OCI-LY3 (cell line): ENCODE results near the gene EWSR1.

Experiments
- CTCF ChIP-seq: fragments of 200-600, 300-600 bp; sonication (generic); IDR thresholded peaks from 2 replicates; pipeline ENCODE4 v1.5.1; 2014; ENCODE audit warnings: antibody characterized with exemption, low read length, low read depth
- EZH2phosphoT487 ChIP-seq: fragments of 200-600 bp; shearing (Covaris generic); IDR thresholded peaks from 2 replicates; pipeline ENCODE4 v1.6.1; 2018; ENCODE audit warnings: antibody characterized with exemption, mixed run types, low read depth

- TF ChIP-seq CTCF (no peak), EZH2phosphoT487 (no peak)
These were observed 42.8 kb downstream of the EWSR1 start for GRCh38 chr22:29310863-29311339.
